Activated B cell treated with CpG ODN at 0.5 μM for 24 hours (primary cell): Measurements from ENCODE around the gene PARP6. TPM values are rescaled to one million over a fixed set of nuclear protein-coding genes. Genes with fewer than 3 reads are reported as not detected.
A peak's percentile ranks its signal among the peaks of the same experiment; 100 is the strongest.

ENCODE experiments used
- ATAC-seq: fragments of 200-7000 bp; cut with Tn5 transposase; one replicate; pipeline ENCODE4 v1.10.0; 2021; ENCODE audit warnings: low read depth, mild to moderate bottlenecking, moderate library complexity
- CTCF ChIA-PET: fragments of 350-600 bp; sonication (Branson Sonifier 250); formaldehyde crosslinking; loops from one replicate; lab custom pipeline; 2021; ENCODE audit warnings: antibody characterized with exemption; lab: Charles Lee
- POLR2A ChIA-PET: fragments of 350-600 bp; sonication (Branson Sonifier 250); formaldehyde crosslinking; loops from one replicate; lab custom pipeline; 2021; ENCODE audit warnings: antibody characterized with exemption; lab: Charles Lee
- DNase-seq: peaks from one replicate; pipeline ENCODE4 v3.0.0; 2022
- H3K27ac Mint-ChIP-seq: one replicate; pipeline ENCODE4 v1.8.0; 2020; ENCODE audit warnings: mixed read lengths
- H3K27me3 Mint-ChIP-seq: one replicate; pipeline ENCODE4 v1.8.0; 2021; ENCODE audit warnings: mixed read lengths
- H3K36me3 Mint-ChIP-seq: one replicate; pipeline ENCODE4 v1.8.0; 2021; ENCODE audit warnings: low read depth, mixed read lengths
- H3K4me1 Mint-ChIP-seq: one replicate; pipeline ENCODE4 v1.8.0; 2021; ENCODE audit warnings: mixed read lengths
- H3K4me3 Mint-ChIP-seq: one replicate; pipeline ENCODE4 v1.8.0; 2020; ENCODE audit warnings: mild to moderate bottlenecking, mixed read lengths
- H3K9me3 Mint-ChIP-seq: one replicate; pipeline ENCODE4 v1.8.0; 2020; ENCODE audit warnings: mixed read lengths
- CTCF ChIP-seq: fragments of 200-600 bp; IDR thresholded peaks from one replicate; pipeline ENCODE4 v1.8.0; 2022; ENCODE audit warnings: antibody characterized with exemption, mild to moderate bottlenecking
- intact Hi-C: fragments of 100-400 bp; cut with micrococcal nuclease; formaldehyde crosslinking; loops from one replicate; pipeline ENCODE4 v1.15.1; 2024
- total RNA-seq: library from RNA; stranded (reverse); gene quantifications from 2 replicates; pipeline ENCODE4 v1.2.3, GENCODE V29; 2022

PARP6 gene
- total RNA-seq, 1 donor from 2014 or later, result 81.4 TPM

- Mint-ChIP-seq H3K9me3 (no peaks in the 10 kb centered on the region), H3K36me3 (peaks cover 76% of the 10 kb centered on the region), H3K27me3 (peaks cover 14% of the 10 kb centered on the region), H3K4me1 (peaks cover 24% of the 10 kb centered on the region), H3K4me3 (no peak overlapping the region), H3K27ac (peak overlapping the region; percentile 67)
- ChIA-PET CTCF (interaction anchor here (0.6 to 4.5 kb wide), 15 partner anchors 8 to 117 kb away, joined by 3 to 47 read pairs (median 4); partner anchors contain the start of gene PKM), POLR2A (interaction anchor here (1.0 to 4.5 kb wide), 3 partner anchors 27 to 85 kb away, joined by 4 to 52 read pairs (median 32); partner anchors contain the start of gene PKM)
- TF ChIP-seq CTCF, result no peak
- DNase-seq (no peak), ATAC-seq (no peak)
- intact Hi-C loops, result no loop called here
Measured at GRCh38 chr15:72200395-72201237, 71.7 kb downstream of the PARP6 start.

GRCh38 chr15:72199721-72200212, 72.6 kb downstream of the PARP6 start:
- ATAC-seq (peak; percentile 72), DNase-seq (peak; percentile 60)
- H3K4me3 Mint-ChIP-seq, result no peak overlapping the region
- no peaks in the 10 kb centered on the region for H3K9me3 Mint-ChIP-seq
- no peak overlapping the region for H3K27ac Mint-ChIP-seq
- CTCF ChIA-PET, result interaction anchor here (0.6 to 4.5 kb wide), 14 partner anchors 9 to 118 kb away, joined by 3 to 47 read pairs (median 4); partner anchors contain the start of gene PKM
- intact Hi-C loops, result loop anchor here (1.0 to 10.0 kb wide), 7 partner anchors 32 to 475 kb away; partner anchors contain the start of genes ARIH1, PARP6 and PKM
- peak; percentile 56 for TF ChIP-seq CTCF
- POLR2A ChIA-PET, result interaction anchor here (1.0 to 4.5 kb wide), 3 partner anchors 28 to 86 kb away, joined by 4 to 52 read pairs (median 32); partner anchors contain the start of gene PKM
- H3K4me1 Mint-ChIP-seq, result peaks cover 27% of the 10 kb centered on the region
- peaks cover 18% of the 10 kb centered on the region for H3K27me3 Mint-ChIP-seq
- H3K36me3 Mint-ChIP-seq, result peaks cover 68% of the 10 kb centered on the region

GRCh38 chr15:72199205-72199515, 73.2 kb downstream of the PARP6 start:
- no peak for TF ChIP-seq CTCF
- peaks cover 22% of the 10 kb centered on the region for H3K4me1 Mint-ChIP-seq
- POLR2A ChIA-PET, result interaction anchor here (1.9 to 4.5 kb wide), 2 partner anchors 28 to 32 kb away, joined by 8 to 52 read pairs; partner anchors contain the start of gene PKM
- CTCF ChIA-PET, result interaction anchor here (0.6 to 4.5 kb wide), 9 partner anchors 20 to 95 kb away, joined by 3 to 47 read pairs (median 8); partner anchors contain the start of gene PKM
- no peak overlapping the region for H3K4me3 Mint-ChIP-seq
- H3K36me3 Mint-ChIP-seq, result peaks cover 61% of the 10 kb centered on the region
- no peak overlapping the region for H3K27ac Mint-ChIP-seq
- DNase-seq (no peak), ATAC-seq (no peak)
- intact Hi-C loops, result loop anchor here (1.0 to 10.0 kb wide), 7 partner anchors 32 to 476 kb away; partner anchors contain the start of genes ARIH1, PARP6 and PKM
- H3K9me3 Mint-ChIP-seq, result no peaks in the 10 kb centered on the region
- H3K27me3 Mint-ChIP-seq, result peaks cover 19% of the 10 kb centered on the region

GRCh38 chr15:72198356-72199204, 73.8 kb downstream of the PARP6 start:
- intact Hi-C loops, result loop anchor here (1.0 to 10.0 kb wide), 7 partner anchors 33 to 476 kb away; partner anchors contain the start of genes ARIH1, PARP6 and PKM
- H3K27me3 Mint-ChIP-seq, result peaks cover 24% of the 10 kb centered on the region
- ChIA-PET POLR2A (interaction anchor here (1.1 to 4.5 kb wide), 3 partner anchors 28 to 32 kb away, joined by 6 to 52 read pairs (median 8); partner anchors contain the start of gene PKM), CTCF (interaction anchor here (0.6 to 4.5 kb wide), 7 partner anchors 28 to 114 kb away, joined by 3 to 47 read pairs (median 4); no protein-coding TSS in a partner anchor)
- DNase-seq, result no peak
- H3K9me3 Mint-ChIP-seq, result no peaks in the 10 kb centered on the region
- TF ChIP-seq CTCF, result no peak
- peak overlapping the region; percentile 76 for H3K4me3 Mint-ChIP-seq
- H3K4me1 Mint-ChIP-seq, result peaks cover 18% of the 10 kb centered on the region
- peaks cover 56% of the 10 kb centered on the region for H3K36me3 Mint-ChIP-seq
- no peak for ATAC-seq
- peak overlapping the region; percentile 50 for H3K27ac Mint-ChIP-seq
